Measurements from ENCODE around the gene NANOGP8.
"Not testable (repeated sequence)": the region's sequence is repeated elsewhere in the genome, so short reads cannot be mapped to it uniquely, and the experiment has no call there.

NANOGP8 gene, protein sequence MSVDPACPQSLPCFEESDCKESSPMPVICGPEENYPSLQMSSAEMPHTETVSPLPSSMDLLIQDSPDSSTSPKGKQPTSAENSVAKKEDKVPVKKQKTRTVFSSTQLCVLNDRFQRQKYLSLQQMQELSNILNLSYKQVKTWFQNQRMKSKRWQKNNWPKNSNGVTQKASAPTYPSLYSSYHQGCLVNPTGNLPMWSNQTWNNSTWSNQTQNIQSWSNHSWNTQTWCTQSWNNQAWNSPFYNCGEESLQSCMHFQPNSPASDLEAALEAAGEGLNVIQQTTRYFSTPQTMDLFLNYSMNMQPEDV

DNA sequence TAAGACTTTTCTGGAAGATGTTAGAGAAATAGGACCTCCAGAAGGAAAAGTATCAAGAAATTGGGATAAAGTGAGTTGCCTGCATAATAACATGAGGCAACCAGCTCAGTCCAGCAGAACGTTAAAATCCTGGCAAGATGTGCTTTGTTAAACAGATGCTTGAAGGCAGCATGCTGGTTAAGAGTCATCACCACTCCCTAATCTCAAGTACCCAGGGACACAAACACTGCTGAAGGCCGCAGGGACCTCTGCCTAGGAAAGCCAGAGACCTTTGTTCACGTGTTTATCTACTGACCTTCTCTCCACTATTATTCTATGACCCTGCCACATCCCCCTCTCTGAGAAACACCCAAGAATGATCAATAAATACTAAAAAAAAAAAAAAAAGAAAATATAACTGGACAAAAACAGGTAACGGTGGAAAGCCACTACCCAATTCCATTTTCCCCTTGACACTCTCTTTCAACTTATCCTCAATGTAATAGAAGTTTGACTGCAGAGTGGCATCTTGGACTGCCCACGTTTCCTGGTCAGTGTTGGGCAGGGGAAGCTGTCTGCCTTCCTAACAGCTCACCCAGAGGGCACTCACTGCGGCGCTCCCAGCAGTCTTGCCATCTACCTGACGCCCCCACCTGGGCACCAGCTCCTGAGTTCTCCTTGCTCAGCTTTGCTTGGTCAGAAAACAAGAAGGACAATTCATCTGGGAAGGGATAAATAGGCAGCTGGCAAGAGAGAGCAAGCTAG is at the start of gene NANOGP8:
Gene NANOGP8 (minus strand): TSS at position 120 of the 744 bp plus-strand sequence. CDS start 185 bp downstream, outside the sequence.
- DNase-seq: not testable (repeated sequence)

- no peak for DNase-seq
Measured at GRCh38 chr15:35134299-35134698, 49.2 kb upstream of the NANOGP8 start.

- no peak for DNase-seq
Measured at GRCh38 chr15:35130245-35130644, 45.1 kb upstream of the NANOGP8 start.

GRCh38 chr15:35129361-35129760 is 44.3 kb upstream of the NANOGP8 start:
- DNase-seq: no peak

GRCh38 chr15:35127717-35128116 is 42.6 kb upstream of the NANOGP8 start:
- no peak for DNase-seq

GRCh38 chr15:35126236-35126635 is 41.1 kb upstream of the NANOGP8 start:
- no peak for DNase-seq

DNA sequence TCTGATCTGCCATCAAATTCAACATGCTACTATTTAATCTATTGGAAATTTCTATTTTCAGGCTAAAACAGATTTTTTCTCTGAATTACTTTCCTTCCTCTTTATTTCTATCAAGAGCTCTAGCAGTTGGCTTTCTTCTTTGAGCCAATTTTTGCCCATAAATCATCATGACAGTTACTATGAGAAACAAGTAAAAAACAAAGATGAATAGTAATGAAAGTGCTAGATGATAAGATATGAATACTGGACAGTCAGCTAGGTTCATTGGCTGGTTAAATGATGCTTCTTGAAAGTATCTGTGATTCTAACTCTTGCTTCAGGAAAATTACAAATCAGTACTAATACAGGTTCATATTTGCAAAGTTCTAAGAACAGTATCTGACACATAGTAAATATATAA is 38.6 kb upstream of the NANOGP8 start:
- DNase-seq: no peak

DNA sequence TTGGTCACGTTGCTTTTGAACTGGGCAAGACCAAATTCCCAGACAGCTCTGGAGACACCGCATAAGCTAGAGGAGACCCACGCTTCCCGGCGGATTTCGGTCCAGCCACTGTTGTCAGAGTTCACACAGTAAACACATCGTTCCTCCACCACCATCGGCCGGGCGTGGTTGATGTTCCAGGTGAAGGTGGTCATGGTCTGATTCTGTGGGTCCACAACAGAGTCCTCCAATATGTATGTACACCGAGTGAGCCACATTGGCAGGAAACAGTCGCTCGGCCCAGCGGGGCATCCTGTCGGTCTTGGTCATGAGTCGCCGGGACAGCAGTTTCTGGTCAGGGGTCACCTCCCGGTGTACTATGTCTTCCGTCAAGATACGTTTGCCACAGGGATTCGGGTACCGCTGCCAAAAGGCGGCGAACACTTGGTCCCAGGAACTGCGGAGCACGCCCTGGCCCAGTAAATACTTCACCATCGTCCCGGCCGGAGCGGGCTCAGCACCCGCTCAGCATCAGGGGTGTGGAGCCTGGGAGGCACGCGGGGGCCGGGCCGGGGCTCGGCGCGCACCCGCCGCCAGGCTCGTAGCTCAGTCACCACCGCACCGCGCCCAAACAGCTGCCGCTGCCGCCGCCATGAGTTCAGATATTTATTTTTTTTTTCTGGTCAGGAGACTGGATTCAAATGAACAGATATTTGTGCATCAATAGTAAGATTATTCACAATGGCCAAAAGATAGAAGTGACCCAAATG is 36.7 kb upstream of the NANOGP8 start:
- no peak for DNase-seq

DNA sequence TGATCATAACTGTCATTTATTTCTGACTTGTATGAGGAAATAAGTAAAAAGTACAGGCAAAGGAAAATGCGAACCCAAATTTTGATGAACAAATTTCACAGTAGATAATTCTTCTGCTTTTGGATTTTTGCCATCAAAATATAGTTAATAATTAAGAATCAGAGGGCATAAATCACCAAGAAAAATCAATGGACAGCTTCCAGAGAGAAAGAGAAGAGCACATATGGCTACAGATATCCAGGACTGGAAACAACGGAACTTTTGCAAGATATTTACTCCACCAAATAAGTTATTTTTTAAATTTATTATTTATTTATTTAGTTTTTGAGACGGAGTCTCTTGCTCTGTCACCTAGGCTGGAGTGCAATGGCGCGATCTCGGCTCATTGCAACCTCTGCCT is 35.1 kb upstream of the NANOGP8 start:
- no peak for DNase-seq

DNA sequence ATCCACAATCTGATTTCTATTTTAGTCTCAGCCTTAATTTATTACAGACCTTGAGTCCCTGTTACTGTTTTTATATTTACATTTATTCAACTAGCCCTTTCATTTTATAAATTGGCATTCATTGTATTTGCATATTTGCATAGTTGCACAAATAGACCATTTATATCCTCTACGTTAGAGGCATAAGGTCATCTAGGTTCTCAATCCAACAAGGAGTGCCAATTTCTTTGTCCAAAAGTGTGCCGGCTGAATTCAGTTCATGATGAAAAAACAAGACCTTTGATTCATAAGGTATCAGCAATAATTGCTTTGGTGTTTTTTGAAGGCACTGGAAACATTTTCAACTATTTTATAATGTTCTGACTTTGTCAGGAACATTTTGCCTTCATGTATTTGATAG is 33.9 kb upstream of the NANOGP8 start:
- DNase-seq: no peak

DNA sequence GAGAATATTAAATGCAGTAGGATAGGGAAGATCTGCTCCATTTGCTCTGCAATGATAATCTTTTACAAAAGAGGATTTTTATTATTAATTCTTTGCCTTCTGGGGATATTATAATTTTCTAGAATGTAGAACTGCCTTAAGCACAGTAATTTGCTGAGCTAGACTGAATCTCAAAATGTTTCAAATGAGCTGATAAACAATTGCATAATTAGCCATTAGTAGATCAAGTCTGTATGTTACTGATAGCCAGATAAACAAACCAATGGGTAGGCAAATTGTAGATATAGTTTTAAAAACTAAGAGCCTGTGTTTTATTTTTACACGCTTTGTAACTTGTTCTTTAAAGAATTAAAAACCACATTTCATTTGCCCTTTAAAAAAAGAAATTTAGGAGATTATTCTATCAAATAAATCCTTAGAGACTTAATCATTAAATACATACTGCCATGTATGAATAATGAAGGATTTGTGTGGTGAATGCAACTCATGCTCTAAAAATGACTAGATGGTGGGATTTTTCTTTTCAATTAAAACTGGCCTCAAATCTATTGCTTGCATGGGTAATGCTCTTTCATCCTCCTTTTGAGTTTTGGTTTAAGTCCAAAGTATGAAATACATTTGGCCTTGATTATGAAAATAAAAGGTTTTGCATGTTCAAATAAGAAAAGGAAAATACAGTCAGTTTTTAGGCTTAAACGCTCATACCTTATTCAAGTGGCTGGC is 32.6 kb upstream of the NANOGP8 start:
- DNase-seq: no peak

- no peak for DNase-seq
Measured at GRCh38 chr15:35115155-35115725, 30.1 kb upstream of the NANOGP8 start.

- no peak for DNase-seq
Measured at GRCh38 chr15:35112346-35112745, 27.3 kb upstream of the NANOGP8 start.

DNA sequence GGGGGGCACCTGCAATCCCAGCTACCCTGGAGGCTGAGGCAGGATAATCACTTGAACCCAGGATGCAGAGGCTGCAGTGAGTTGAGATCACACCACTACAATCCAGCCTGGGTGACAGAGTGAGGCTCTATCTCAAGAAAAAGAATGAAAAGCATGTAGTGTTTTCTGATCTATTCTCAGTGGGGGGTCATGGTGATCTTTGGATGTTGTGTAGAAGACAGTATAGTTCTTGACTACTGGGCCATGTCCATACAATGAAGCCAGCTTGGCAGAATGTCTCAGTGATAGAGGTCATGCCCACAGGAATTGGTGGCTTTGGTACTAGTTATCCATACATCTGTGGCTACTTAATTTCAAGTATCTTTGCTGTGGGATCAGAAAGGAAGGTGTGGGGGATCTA is 26.8 kb upstream of the NANOGP8 start:
- DNase-seq: no peak

DNA sequence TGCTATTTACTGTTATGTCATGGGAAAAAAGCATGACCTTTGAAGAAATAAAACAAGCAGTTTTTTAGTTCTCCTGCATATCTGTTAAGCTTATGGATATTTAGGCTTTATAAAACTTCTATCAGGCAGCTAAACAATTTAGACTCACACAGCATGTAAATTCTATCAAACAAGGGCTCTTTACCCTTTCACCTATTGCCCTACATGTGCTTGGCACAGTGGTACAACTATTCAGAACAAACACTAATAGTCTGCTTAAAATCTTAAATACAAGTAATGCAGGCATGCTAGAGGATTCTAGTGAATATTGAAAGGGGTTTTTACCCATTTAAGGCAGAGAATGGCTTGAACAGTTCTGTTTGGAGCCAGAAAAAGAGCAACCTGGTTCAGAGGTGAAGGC is 23.4 kb upstream of the NANOGP8 start:
- no peak for DNase-seq

GRCh38 chr15:35107561-35107960 is 22.5 kb upstream of the NANOGP8 start:
- DNase-seq: no peak

DNA sequence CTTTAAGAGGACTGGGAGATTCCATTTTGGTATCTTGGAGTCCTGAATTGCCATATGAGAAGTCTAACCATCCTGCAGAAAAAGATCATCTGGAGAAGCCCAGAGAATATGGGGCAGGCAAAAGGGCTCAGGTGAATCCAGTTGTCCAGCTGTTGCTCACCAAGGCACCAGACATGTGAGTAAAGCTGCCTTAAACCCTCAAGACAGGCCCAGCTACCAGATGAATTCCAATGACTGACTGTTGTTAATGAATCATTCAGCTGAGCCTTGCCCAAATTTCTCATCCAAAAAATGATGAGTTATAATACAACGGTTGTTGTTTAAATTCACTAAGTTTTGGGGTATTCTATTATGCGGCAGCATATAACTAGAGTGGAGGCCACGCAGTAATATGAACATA is 22.0 kb upstream of the NANOGP8 start:
- DNase-seq: no peak

DNA sequence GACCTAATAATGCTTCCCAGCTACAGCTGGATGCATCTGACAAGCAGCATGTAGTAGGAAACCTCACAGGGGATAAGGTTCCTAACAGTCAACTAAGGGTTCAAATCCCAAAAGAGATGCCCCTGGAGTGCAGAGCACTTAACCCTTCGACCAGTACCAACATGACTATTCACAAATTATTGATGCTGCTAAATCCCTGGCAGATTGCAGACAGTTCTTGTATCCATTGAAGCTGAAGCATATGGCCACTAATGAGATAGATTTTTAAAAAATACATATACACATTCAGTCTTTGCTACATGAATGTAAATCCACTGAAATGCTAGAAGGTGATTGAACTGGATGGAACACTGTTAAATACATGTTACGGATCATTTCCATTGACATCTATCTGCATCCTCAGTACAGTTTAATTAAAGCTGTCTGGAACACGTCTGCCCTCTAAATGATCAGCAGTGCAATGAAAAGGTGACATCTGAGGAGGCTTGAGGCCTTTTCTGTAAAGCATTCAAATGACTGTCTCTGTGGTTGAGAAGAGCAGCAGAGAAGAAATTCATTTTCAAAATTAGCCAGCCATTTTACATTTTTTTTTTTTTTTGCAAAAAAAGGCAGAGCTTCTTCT is 19.5 kb upstream of the NANOGP8 start:
- no peak for DNase-seq

GRCh38 chr15:35102186-35102585 is 17.1 kb upstream of the NANOGP8 start:
- DNase-seq: no peak

- no peak for DNase-seq
Measured at GRCh38 chr15:35101335-35101734, 16.2 kb upstream of the NANOGP8 start.

GRCh38 chr15:35098737-35099136 is 13.6 kb upstream of the NANOGP8 start:
- no peak for DNase-seq

DNA sequence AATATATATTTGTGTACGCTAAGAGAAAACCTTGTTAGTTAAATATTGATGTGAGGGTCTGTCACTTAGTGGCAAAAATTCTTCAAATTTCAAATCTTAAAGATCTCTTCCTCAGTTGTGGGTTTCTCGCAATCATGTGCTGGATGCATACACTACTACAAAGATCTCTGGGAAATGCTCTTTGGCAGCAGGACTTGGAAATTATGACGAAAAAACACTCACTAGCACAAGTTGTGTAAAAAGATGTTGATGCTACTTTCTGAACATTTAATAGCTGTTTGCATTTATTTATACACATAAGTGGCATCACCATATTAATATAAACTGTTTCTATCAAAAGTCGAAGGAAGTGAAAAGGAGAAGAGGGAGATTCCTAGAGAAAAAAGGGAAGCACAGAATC is 10.8 kb upstream of the NANOGP8 start:
- no peak for DNase-seq
